Activated naive CD4-positive, alpha-beta T cell treated with anti-CD3 and anti-CD28 coated beads, Interleukin-2, amount 50 U/mL, for 72 hours (primary cell): ENCODE data around the gene SFMBT1. TPM values are rescaled to one million over a fixed set of nuclear protein-coding genes. Genes with fewer than 3 reads are reported as not detected.

ENCODE experiments used
- ATAC-seq, 2 donors: fragments of 150-1000 bp; cut with Tn5 transposase; 2 replicates each; pipeline ENCODE4 v1.10.0; 2021; ENCODE audit warnings: mild to moderate bottlenecking in 2 of 2, moderate library complexity in 2 of 2
- DNase-seq, 2 donors: peaks; one replicate each; pipeline ENCODE4 v3.0.0; 2021 to 2022; ENCODE audit warnings: low spot score in 2 of 2
- H3K27ac Mint-ChIP-seq, 2 donors: one replicate each; pipeline ENCODE4 v1.8.0; 2022; ENCODE audit warnings: mild to moderate bottlenecking in 2 of 2, mixed read lengths in 2 of 2
- H3K36me3 Mint-ChIP-seq, 2 donors: one replicate each; pipeline ENCODE4 v1.8.0; 2022; ENCODE audit warnings: mixed read lengths in 2 of 2
- H3K9me3 Mint-ChIP-seq, 2 donors: one replicate each; pipeline ENCODE4 v1.8.0; 2022; ENCODE audit warnings: mixed read lengths in 2 of 2
- total RNA-seq, 2 donors: library from RNA; stranded (reverse); gene quantifications; one replicate each; pipeline ENCODE4 v1.2.3, GENCODE V29; 2022

Gene SFMBT1
- total RNA-seq, 2 donors from 2014 or later: 19.6 to 23.3 TPM

GRCh38 chr3:53026382-53027162, 19.3 kb downstream of the SFMBT1 start:
- Mint-ChIP-seq H3K27ac (no peak overlapping the region), H3K9me3 (no peaks in the 10 kb centered on the region), H3K36me3 (no peaks in the 10 kb centered on the region)
- DNase-seq (no peak), ATAC-seq (no peak)

GRCh38 chr3:53024315-53024714, 21.6 kb downstream of the SFMBT1 start:
- no peak overlapping the region for H3K27ac Mint-ChIP-seq

DNA sequence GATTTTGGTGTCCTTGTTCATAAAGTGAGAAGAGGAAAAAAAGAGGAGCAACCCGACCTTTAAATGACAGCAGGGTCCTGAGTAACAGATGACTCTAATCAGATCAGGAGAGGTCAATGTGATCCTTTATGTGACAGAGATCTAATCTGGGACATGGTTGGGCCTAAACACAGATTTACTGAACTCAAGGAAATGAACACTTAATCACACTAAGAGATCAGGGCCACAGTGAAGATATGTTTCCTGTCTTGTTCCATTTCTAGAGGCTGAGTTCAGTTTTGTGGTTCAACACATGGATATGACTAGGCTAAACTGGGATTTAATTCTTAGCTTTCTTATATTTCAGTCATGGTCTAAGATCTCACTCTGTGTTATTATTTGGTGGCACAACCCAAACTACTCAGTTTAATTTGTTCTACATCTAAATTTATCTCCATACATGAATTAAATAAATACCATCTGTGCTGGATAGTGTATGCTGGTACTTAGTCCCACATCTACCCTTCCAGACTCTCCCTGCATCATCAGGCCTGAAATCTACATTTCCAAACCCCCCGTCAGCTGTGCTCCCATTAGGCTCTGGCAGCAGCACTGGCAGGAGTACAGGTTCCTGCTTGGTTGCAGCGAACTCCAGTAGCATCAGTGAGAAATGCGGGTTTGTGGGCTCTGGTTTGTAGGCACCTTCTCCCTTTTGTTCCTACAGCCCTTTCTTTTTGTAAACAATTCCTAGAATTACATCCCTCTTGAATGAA, 22.6 kb downstream of the SFMBT1 start:
- H3K27ac Mint-ChIP-seq: no peak overlapping the region

More at GRCh38 chr3:53024315-53024714, 21.6 kb downstream of the SFMBT1 start:
- ATAC-seq (no peak), DNase-seq (no peak)
- Mint-ChIP-seq H3K9me3 (no peaks in the 10 kb centered on the region), H3K36me3 (no peaks in the 10 kb centered on the region)

GRCh38 chr3:53022647-53023046, 23.2 kb downstream of the SFMBT1 start:
- no peaks in the 10 kb centered on the region for H3K36me3 Mint-ChIP-seq
- H3K27ac Mint-ChIP-seq: no peak overlapping the region
- ATAC-seq: no peak

More for the DNA sequence above, 22.6 kb downstream of the SFMBT1 start:
- H3K36me3 Mint-ChIP-seq: no peaks in the 10 kb centered on the region
- ATAC-seq (peak; percentile 66 to 89), DNase-seq (no peak)
- no peaks in the 10 kb centered on the region for H3K9me3 Mint-ChIP-seq

DNA sequence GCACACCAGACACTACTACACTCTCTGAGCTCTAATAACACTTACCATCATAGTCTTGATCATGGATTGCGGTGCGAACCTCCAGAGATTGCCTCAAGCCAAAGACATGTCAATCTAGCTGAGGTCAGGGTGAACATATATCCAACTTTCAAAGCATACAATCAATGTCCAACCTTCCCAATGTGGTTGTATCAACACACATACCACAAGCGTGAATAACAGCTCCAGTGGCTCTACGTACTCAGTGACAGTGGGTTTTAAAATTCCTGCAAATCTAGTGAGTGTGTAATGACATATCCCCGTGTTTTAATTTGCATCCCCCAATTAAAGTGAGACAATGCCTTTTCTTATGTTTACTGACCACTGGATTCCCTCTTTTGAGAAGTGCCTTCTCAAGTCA, 29.6 kb downstream of the SFMBT1 start:
- Mint-ChIP-seq H3K27ac (no peak overlapping the region), H3K9me3 (no peaks in the 10 kb centered on the region), H3K36me3 (peaks cover 0 to 10% of the 10 kb centered on the region in 2 donors)
- no peak for ATAC-seq
- DNase-seq: no peak

More at GRCh38 chr3:53022647-53023046, 23.2 kb downstream of the SFMBT1 start:
- no peak for DNase-seq
- no peaks in the 10 kb centered on the region for H3K9me3 Mint-ChIP-seq

- H3K9me3 Mint-ChIP-seq: no peaks in the 10 kb centered on the region
- no peak overlapping the region for H3K27ac Mint-ChIP-seq
- ATAC-seq (no peak), DNase-seq (no peak)
- H3K36me3 Mint-ChIP-seq: peaks cover 0 to 10% of the 10 kb centered on the region in 2 donors
Observed at GRCh38 chr3:53011324-53011723, 34.5 kb downstream of the SFMBT1 start.

DNA sequence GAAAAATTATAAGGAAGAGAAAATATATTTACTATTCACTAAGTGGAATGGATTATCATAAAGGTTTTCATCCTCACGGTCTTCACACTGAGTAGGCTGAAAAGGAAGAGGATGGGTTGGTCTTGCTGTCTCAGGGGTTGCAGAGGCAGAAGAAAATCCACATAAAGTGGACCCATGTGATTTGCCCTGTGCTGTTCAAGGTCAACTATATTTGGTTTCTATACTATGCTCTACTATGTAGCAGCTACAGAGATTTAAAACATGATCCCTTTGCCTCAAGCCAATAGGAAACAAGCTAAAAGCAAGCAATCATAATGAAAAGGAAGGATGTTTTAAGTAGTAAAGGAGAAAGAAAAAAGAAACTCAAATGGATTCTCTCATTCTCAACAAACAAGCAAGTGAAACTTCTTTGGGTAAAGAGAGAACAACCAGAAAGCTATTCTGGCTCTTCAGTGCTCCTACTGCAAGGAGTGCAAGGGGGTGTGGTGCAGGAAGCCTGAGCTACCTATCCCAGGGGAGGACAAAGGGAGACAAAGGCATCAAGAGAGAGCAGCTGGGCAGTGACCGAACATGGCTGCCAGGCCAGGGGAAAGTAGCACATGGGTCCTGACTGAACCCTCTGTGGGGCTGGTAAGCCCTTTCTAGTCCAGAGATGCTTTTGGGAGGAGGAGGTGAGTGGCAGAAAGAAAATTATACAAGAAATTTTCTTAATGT, 35.9 kb downstream of the SFMBT1 start:
- Mint-ChIP-seq H3K36me3 (peaks cover 0 to 10% of the 10 kb centered on the region in 2 donors), H3K27ac (no peak overlapping the region), H3K9me3 (no peaks in the 10 kb centered on the region)
- ATAC-seq: no peak
- DNase-seq: no peak

GRCh38 chr3:53008932-53009331, 36.9 kb downstream of the SFMBT1 start:
- H3K36me3 Mint-ChIP-seq: peaks cover 0 to under 1% of the 10 kb centered on the region in 2 donors
- ATAC-seq: no peak
- DNase-seq: no peak
- H3K27ac Mint-ChIP-seq: no peak overlapping the region
- no peaks in the 10 kb centered on the region for H3K9me3 Mint-ChIP-seq

DNA sequence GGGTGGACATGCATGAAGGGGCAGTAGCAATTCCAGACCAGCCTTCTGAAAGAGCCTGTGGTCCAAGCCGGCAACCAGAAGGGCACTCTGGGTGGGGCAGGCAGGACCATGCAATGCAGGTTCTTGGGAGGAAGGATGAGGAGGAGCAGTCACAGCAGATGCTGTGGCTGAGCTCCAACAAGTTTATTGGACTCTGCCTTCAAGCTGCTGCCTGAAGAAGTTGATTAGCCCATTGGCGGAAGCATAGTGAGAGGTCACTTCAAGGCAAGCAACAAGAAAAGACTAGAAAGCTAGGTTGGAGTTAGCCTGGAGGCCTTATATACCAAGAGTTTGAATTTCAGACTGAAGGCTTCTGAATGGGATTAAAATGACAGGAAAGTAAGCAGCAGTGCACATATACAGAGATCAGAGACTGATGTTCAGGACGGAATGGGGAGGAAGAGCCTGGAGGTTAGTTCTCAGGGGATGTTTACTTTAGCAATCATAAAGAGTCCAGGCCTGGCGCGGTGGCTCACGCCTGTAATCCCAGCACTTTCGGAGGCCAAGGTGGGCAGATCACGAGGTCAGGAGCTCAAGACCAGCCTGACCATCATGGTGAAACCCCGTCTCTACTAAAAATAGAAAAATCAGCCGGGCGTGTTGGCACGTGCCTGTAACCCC, 39.9 kb downstream of the SFMBT1 start:
- no peak for DNase-seq
- no peak for ATAC-seq
- Mint-ChIP-seq H3K36me3 (no peaks in the 10 kb centered on the region), H3K9me3 (no peaks in the 10 kb centered on the region), H3K27ac (peak overlapping the region; percentile 12 to 85)

GRCh38 chr3:53005338-53005737, 40.5 kb downstream of the SFMBT1 start:
- Mint-ChIP-seq H3K27ac (peak overlapping the region in 1 of 2 donors; percentile 33), H3K9me3 (no peaks in the 10 kb centered on the region), H3K36me3 (no peaks in the 10 kb centered on the region)
- no peak for DNase-seq
- ATAC-seq: no peak

GRCh38 chr3:53003320-53003719, 42.6 kb downstream of the SFMBT1 start:
- DNase-seq (no peak), ATAC-seq (no peak)
- Mint-ChIP-seq H3K9me3 (no peaks in the 10 kb centered on the region), H3K27ac (no peak overlapping the region), H3K36me3 (no peaks in the 10 kb centered on the region)

DNA sequence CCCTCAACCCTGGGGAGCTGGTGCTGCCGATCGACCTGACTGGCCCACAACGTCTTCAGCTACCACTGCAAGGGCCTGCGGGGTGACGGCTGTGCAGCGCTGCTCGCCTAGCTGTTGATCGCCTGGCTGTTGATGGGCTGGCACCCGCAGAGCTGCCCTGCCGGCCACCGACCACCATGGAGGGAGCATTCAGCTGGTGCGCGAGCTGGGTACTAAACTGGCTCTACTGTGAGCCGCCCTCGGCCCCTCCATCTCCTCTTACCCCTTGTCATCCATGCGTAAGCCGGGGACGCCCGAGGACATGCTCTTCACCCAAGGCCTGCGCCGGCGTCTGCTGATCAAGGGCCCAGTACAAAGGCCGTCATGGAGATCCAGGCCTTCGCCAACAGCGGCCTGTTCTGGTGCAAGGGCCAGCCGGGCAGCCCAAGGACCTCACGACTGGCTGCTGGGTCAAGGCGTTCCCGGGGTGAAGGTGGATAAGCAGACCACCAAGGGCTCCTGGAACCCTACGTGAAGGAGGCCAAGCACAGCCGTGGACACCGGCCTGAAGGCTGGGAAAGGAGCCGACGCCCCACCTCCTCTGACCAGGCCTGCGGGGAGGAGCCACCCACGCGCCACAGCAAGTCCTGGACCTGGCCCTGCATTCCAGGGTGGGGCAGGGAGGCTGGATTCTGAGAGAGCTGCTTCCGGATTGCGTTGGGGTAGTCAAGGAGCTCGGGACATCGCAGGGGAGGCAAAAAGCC, 46.9 kb downstream of the SFMBT1 start:
- no peaks in the 10 kb centered on the region for H3K9me3 Mint-ChIP-seq
- no peak overlapping the region for H3K27ac Mint-ChIP-seq
- no peaks in the 10 kb centered on the region for H3K36me3 Mint-ChIP-seq
- no peak for DNase-seq
- no peak for ATAC-seq

- ATAC-seq (peak in 1 of 2 donors; percentile 32), DNase-seq (no peak)
- Mint-ChIP-seq H3K27ac (no peak overlapping the region), H3K36me3 (no peaks in the 10 kb centered on the region), H3K9me3 (no peaks in the 10 kb centered on the region)
Observed at GRCh38 chr3:52990637-52991036, 55.2 kb downstream of the SFMBT1 start.

- DNase-seq (no peak), ATAC-seq (no peak)
- Mint-ChIP-seq H3K36me3 (no peaks in the 10 kb centered on the region), H3K27ac (no peak overlapping the region), H3K9me3 (no peaks in the 10 kb centered on the region)
Observed at GRCh38 chr3:52986938-52987337, 58.9 kb downstream of the SFMBT1 start.

- no peaks in the 10 kb centered on the region for H3K36me3 Mint-ChIP-seq
- DNase-seq (no peak), ATAC-seq (no peak)
- no peaks in the 10 kb centered on the region for H3K9me3 Mint-ChIP-seq
- H3K27ac Mint-ChIP-seq: no peak overlapping the region
Observed at GRCh38 chr3:52986049-52986448, 59.8 kb downstream of the SFMBT1 start.

GRCh38 chr3:52983828-52984227, 62.0 kb downstream of the SFMBT1 start:
- Mint-ChIP-seq H3K27ac (peak overlapping the region; percentile 91 to 97), H3K9me3 (peaks cover 0 to 3% of the 10 kb centered on the region in 2 donors), H3K36me3 (peaks cover 4 to 6% of the 10 kb centered on the region in 2 donors)
- ATAC-seq: peak in 1 of 2 donors; percentile 30
- no peak for DNase-seq
